ENCODE measurements around the gene HOXA6.
A peak's percentile ranks its signal among the peaks of the same experiment; 100 is the strongest.

Gene HOXA6

DNA sequence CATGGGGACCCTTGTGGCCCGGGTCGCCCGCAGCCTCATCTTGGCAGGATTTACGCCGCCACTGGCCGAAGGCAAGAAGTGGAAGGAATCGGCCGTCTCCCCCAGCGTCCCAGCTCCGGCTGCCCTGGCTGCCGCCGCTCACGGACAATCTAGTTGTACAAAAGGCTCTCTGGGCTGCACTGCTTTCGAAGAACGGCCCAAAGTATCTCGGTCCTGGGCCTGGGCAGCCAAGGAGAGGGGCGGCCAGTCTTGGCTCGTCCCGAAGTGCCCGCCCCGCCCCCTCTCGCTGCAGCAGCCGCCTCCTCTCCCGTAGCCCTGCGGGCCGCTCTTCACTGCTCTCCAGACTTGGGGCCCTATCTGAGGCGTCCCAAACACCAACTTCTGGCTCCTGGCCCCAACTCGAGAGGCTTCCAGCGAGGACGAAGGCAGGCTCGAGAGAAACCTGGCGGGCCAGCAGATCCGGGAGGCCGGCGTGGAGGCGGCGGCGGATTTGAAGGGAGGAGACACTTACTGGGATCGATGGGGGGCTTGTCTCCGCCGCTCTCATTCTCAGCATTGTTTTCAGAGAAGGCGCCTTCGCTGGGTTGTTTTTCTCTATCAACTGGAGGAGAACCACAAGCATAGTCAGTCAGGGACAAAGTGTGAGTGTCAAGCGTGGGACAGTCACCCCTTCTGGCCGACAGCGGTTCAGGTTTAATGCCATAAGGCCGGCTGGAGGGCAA lies 17.0 kb upstream of the HOXA6 start:
- no peak for DNase-seq (ENCODE audit: insufficient read length, low spot score)
- TF ChIP-seq POLR2A (IDR thresholded peaks at IDR 0.05; ENCODE audit: low read depth, low read length) = no peak
- no peak for FAIRE-seq

DNA sequence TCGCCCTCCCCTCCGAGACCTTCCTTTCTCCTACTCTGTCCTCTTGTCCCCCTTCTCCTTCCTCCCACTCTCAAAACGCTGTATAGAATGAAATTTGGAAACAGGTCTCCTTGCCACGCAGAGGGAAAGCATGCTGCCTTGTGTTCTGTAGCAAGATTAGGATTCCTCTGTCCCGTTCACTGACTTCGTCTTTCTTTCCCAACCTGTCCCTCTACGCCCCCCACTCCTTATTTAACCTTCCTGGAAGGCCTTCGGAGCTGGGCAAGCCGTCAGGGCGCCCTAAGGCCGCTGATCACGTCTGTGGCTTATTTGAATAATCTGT lies 16.4 kb upstream of the HOXA6 start:
- no peak for DNase-seq (ENCODE audit: insufficient read length, low spot score)
- no peak for FAIRE-seq
- no peak for TF ChIP-seq POLR2A (IDR thresholded peaks at IDR 0.05; ENCODE audit: low read depth, low read length)

DNA sequence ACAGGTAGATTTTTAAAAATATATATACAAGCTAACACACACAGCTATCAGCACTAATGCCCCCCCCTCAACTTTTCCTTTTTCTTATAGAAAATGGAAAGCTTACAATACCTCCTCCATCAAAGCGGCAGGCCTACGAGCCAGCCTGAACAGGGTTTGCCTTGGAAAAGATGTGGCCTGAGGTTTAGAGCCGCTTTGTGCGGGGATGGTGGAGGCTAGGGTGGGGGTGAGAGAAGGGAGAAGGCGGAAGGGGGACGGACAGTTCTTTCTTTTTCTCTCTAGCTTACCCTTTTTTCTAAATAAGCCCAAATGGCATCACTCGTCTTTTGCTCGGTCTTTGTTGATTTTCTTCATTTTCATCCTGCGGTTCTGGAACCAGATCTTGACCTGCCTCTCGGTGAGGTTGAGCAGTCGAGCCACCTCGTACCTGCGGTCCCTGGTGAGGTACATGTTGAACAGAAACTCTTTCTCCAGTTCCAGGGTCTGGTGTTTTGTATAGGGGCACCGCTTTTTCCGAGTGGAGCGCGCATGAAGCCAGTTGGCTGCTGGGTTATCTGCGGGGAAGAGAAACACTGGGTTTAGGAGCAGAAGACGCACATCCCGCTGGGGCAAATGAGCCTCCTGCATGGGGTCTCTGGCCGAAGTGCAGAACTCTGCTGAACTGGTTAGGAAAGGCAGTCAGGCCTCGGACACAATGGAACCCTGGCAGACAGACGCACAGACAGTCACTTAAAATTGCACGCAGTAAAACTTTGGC lies 15.9 kb upstream of the HOXA6 start:
- DNase-seq (ENCODE audit: insufficient read length, low spot score) = no peak

DNA sequence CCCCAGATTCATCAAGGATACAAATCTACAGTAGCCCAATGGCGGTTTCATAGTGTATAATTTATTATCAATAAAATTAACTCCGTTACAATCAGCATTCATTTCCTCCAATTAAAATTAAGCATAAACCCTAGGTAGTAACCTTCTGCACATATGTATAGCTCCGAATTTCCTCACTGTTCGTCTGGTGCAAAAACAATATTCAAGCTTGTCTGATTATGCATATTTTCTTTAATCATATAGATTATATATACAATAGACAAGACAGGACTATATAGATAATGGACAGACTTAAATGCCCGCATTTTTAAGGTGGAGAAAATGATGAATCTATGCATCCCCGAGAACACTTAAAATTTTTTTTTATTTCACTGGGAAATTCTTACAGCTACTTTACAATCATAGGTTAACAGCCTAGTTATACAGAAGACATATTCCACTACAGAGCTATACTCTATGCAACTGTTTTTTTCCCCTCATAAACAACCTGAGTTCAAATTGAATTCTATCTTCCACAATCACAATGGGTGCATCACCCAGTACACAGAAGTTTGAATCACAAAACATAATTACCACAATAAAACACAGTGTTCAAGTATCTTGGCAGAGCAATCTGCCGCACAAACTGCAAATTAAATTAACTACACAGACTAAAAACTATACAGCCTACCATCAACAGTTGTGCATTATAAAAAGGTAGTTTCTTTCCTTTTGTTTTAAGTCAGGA lies 15.2 kb upstream of the HOXA6 start:
- TF ChIP-seq POLR2A (IDR thresholded peaks at IDR 0.05; ENCODE audit: low read depth, low read length) = no peak
- no peak for DNase-seq (ENCODE audit: insufficient read length, low spot score)
- FAIRE-seq = no peak

More for the DNA sequence above, 15.9 kb upstream of the HOXA6 start:
- no peak for FAIRE-seq
- no peak for TF ChIP-seq POLR2A (IDR thresholded peaks at IDR 0.05; ENCODE audit: low read depth, low read length)

DNA sequence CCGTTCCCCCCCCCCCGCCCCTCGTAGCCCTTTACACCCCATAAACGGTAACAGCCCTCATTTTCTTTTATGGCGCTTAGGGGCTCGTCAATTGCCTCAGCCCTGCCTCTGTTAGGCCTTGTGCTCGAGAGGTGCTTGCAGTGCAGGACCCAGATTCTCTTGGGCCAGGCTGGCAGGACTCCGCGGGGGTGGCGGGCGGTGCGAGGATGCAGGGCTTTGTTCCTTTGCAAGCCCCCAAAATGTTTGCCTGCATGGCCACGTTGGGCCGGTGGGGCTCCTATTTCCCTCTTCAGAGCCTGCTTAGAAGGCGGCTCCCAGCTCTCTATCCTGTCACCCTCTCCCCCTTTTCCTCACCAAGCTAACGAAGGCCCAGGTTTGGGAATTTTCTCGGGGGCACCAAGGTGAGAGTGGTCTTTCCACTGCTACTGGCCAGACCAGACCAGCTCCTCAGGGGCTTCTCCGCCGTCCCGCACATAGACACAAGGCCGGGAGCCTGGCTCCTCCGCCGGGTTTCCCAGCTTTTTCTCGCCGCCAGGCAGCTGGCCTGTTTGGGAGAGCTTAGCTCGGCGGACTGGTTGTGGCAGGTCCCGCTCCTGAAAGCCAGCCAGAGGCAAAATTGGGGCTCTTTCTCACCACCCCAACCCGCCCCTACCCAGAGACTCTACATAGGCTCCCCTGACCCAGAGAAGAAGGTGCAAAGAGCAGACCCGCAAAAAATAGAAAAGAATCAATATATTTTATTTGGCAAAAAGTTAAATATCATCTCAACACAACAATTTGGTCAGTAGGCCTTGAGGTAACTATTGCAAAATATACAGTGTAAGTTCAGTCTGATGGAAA lies 14.4 kb upstream of the HOXA6 start:
- FAIRE-seq (no peak), DNase-seq (ENCODE audit: insufficient read length, low spot score) (no peak)
- TF ChIP-seq POLR2A (IDR thresholded peaks at IDR 0.05; ENCODE audit: low read depth, low read length) = no peak

DNA sequence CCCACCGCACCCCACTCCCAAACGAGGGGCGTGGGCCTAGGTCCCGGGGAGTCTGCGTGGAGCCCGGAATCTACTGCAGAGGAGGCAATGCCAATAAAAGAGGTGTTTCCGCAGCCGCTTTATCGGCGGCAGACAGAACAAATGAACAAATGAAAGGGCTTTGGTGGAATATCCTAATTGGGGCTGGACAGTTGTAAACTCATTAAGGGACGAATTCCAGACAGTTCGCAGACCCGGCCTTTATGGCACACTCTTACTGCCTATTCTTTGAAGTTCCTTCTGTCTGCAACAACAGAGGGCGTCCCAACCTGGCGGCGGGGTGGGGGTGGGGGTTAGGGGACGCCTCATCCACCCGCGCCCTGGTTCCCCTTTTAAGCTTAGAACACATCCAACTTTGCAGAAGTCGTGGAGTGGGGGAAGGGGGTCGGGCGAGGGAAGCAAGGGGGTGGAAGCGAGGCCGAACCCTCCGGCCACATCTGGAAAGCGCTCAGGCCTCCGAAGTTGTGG lies 13.7 kb upstream of the HOXA6 start:
- TF ChIP-seq POLR2A (IDR thresholded peaks at IDR 0.05; ENCODE audit: low read depth, low read length) = no peak
- no peak for FAIRE-seq
- DNase-seq (ENCODE audit: insufficient read length, low spot score) = no peak

DNA sequence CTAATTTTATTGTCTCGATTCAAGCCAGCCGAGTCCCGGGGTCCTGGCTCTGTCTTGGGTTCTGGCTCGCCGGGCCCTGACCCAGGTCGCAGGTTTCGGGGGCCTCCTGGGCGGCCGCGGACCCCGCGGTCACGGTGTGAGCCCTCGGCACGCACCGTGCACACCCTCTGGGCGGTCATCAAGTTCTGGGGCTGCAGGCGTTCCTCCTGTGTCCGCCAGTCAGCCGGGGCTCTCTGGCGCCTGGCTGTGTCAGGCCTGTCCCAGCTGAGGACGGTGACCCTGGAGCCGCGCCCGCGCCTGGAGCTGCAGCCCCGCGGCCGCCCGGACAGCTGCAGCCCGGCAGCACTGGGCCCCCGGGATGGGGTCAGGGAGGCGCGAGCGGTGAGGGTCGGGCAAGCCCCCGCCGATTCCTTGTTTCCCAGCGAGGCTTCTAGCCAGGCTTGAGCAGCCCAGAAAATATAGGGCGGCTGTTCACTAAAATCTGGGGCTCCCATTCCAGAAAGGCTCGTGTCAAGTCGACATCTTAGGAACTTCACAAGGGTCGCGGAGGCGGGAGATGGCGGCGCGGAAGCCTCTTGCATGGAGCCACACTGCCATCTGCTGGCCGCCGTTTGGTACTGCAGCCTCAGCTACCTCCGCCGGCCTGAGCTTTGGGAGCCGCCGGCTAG lies 13.1 kb upstream of the HOXA6 start:
- peak; percentile 98 for DNase-seq (ENCODE audit: insufficient read length, low spot score)
- peak; percentile 60 for FAIRE-seq
- TF ChIP-seq POLR2A (IDR thresholded peaks at IDR 0.05; ENCODE audit: low read depth, low read length) = no peak

DNA sequence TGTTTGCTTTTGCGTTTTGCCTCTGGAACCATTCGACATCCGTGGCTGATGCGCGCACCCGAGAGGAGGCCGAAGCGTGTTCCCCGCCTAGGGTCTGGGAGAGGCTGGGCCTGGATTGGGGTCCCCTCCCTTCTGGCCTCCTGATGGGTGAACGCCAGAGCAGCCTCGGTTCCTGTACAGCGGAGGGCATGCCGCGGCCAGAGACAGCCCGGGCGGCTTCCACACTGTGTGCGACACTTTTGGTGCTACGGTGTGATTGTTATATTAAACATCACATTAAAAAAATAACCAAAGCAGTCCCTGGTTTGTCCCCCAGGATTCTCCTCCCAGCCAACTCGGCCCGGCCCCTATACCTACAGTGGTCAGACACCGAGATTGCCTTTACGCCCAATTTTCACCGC lies 12.6 kb upstream of the HOXA6 start:
- TF ChIP-seq POLR2A (IDR thresholded peaks at IDR 0.05; ENCODE audit: low read depth, low read length) = no peak
- FAIRE-seq = no peak
- DNase-seq (ENCODE audit: insufficient read length, low spot score) = no peak

DNA sequence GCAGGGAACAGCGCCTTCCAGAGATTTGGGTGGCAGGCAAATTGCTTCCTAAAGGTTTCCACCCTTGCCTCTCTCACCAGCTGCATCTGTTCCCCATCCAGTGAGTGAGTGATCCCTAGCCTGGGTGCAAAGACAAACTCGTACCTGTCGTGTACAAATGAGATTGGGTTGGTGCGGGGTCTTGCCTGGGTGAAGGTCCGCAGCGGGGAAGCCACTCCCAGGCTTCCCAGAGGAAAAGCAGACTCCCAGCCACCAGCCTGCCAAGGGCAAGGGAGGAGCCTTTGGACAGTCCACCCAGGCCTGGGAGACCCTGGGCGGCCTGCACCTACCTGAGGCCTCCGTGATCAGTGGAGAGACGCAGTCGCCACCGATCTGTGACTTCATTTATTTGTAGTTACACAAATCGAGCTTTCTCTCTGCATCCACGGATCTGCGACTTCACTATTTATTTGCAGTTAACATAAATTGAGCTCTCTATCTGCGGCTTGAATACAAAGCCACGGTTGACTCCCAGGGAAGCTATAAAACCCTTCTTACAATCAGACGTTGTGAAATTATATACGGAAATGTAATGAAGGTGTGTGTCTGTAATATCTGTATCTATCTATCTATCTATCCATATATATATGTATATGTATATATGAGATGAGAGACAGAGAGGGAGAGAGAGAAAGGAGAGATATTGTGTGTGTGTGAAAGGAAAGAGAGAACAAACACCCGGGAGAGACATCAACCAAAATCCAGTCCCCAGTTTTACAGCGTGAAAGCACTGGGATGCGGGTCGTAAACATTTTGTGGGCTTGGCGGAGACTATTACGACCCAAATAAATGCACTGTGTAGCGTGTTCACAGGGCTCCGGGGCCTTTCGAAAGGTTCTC lies 11.9 kb upstream of the HOXA6 start:
- DNase-seq (ENCODE audit: insufficient read length, low spot score) (no peak), FAIRE-seq (no peak)
- TF ChIP-seq POLR2A (IDR thresholded peaks at IDR 0.05; ENCODE audit: low read depth, low read length) = no peak

DNA sequence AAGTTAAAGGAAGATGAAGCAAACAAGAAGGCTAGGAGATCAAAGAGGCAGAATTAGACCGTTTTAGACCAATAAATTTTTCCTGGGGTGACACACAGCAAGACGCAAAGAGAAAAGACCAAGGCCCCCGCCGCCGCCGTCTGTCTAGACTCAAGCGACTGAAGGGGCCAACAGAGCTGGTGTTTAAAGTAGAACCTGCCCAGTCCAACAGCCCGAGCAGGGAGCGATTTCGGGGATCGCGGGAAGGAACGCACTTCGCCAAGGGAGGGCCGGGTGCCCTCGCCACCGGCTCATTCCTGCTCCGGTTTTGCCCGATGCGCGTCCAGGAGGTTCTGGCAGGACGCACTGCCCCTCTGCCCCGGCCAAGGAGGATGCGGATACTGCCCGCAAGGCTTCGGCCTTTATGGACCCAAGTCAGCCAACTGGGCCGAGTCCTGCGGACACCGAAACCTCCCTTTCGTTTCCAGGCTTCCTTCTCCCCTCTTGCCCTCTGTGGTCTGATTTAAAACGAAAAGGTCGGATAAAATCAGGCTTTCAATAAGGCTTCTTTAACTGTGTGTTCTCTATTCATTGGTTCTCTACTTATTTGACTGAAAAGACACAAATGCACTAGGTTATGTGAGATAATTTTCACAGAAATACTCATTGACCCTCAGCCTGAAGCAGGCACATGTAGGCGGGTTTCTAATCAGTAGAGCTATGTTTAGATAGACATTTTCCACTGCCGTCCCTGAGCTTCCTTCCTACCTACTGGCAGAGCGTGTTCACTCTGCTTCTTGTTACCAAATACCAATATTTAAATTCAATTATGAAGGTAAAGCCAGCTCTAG lies 11.1 kb upstream of the HOXA6 start:
- no peak for TF ChIP-seq POLR2A (IDR thresholded peaks at IDR 0.05; ENCODE audit: low read depth, low read length)
- no peak for FAIRE-seq
- DNase-seq (ENCODE audit: insufficient read length, low spot score) = no peak

DNA sequence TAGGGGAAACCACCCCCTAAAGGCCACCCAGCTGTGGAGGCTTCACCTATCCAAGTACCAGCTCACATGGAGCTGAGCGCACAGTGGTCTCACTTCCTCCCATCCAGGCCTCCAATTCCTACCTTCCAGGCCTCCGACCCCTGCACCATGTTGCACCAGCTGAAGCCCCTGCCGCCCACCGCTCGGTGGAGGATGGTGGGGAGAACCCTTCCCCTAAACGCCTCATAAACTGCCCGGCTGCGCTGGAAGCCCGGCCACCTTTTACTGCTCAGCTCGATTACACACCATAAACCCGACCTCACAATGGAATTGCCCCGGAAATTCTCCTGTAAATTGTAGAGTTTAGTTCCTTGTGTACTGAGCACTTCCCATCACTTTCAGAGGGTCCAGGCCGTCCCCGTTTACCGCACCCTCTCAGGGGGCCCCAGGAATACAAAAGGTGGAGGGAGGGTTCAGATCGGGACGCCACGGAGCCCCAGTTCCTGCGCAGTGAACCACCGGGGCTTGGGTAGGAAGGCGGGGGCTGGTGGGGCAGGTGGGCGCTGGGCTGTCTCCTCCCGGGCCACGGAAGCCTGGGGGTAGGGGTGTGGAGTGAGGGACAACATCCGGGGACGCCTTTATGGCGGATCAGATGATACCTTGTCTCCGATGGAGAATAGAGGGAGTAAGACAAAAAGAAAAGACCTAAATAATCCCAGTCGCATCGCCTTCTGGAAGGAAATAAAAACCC lies 10.3 kb upstream of the HOXA6 start:
- DNase-seq (ENCODE audit: insufficient read length, low spot score) (no peak), FAIRE-seq (no peak)
- no peak for TF ChIP-seq POLR2A (IDR thresholded peaks at IDR 0.05; ENCODE audit: low read depth, low read length)

All from H54 (cell line).